ENCODE results near the gene KIF11.

The KIF11 gene

GRCh38 chr10:92696606-92697383, 103.9 kb downstream of the KIF11 start:
- no peak for TF ChIP-seq CTCF (IDR thresholded peaks at IDR 0.05; ENCODE audit: low read depth, low read length, missing control alignments)
- no peak for DNase-seq (ENCODE audit: low read depth)
- no peak overlapping the region for H3K4me3 ChIP-seq (ENCODE audit: low read depth, low read length)

GRCh38 chr10:92697663-92698511, 105.0 kb downstream of the KIF11 start:
- DNase-seq (ENCODE audit: low read depth): no peak
- no peak for TF ChIP-seq CTCF (IDR thresholded peaks at IDR 0.05; ENCODE audit: low read depth, low read length, missing control alignments)

GRCh38 chr10:92699193-92699517, 106.2 kb downstream of the KIF11 start:
- no peak for TF ChIP-seq CTCF (IDR thresholded peaks at IDR 0.05; ENCODE audit: low read depth, low read length, missing control alignments)
- DNase-seq (ENCODE audit: low read depth): no peak
- H3K4me3 ChIP-seq (ENCODE audit: low read depth, low read length): peak overlapping the region; percentile 24; the same call in 1 of the 2 replicates

More at GRCh38 chr10:92697663-92698511, 105.0 kb downstream of the KIF11 start:
- no peak overlapping the region for H3K4me3 ChIP-seq (ENCODE audit: low read depth, low read length)

- no peak for TF ChIP-seq CTCF (IDR thresholded peaks at IDR 0.05; ENCODE audit: low read depth, low read length, missing control alignments)
- no peak for DNase-seq (ENCODE audit: low read depth)
- H3K4me3 ChIP-seq (ENCODE audit: low read depth, low read length): peak overlapping the region; percentile 24; the same call in 1 of the 2 replicates
Observed at GRCh38 chr10:92699518-92700381, 106.8 kb downstream of the KIF11 start.

GRCh38 chr10:92702301-92702916, 109.5 kb downstream of the KIF11 start:
- no peak overlapping the region for H3K4me3 ChIP-seq (ENCODE audit: low read depth, low read length)
- TF ChIP-seq CTCF (IDR thresholded peaks at IDR 0.05; ENCODE audit: low read depth, low read length, missing control alignments): no peak
- no peak for DNase-seq (ENCODE audit: low read depth)

Data from GM12864 (cell line).